Esophagus muscularis mucosa (tissue), 3 donors: ENCODE data around the gene PMEL.
"Not testable (repeated sequence)": the region's sequence is repeated elsewhere in the genome, so short reads cannot be mapped to it uniquely, and the experiment has no call there.

Experiments
- POLR2AphosphoS5 ChIP-seq, 2 donors: sonication (generic); formaldehyde crosslinking; IDR thresholded peaks; one replicate each; pipeline ENCODE4 v1.6.1; 2017; ENCODE audit warnings: antibody characterized with exemption in 2 of 2
- TF ChIP-seq, protein P1 (sequence below), 3 experiments: fragments of 200-600 bp in 2 of 3; fragments of 450-650 bp in 1 of 3; sonication (generic) in 2 of 3; IDR thresholded peaks; one replicate each; pipeline ENCODE4 v1.5.1; 2017 to 2019; ENCODE audit warnings: antibody characterized with exemption in 3 of 3, mild to moderate bottlenecking in 2 of 3, moderate library complexity in 1 of 3

DNA sequence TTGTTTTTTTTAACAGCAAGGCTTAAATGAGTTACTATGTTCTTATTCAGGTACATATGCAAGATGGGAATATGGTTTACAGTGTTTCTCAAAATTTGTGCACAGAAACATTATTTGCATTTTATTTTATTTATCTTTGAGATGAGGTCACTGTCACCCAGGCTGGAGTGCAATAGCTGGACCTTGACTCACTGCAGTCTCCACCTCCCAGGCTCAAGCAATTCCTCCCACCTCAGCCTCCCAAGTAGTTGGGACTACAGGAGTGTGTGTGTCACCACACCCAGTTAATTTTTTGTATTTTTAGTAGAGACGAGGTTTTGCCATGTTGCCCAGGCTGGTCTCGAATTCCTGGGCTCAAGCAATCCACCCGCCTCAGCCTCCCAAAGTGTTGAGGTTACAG is 46.8 kb downstream of the PMEL start:
- TF ChIP-seq POLR2AphosphoS5 (IDR thresholded peaks at IDR 0.05) = not testable (repeated sequence)
- TF ChIP-seq, protein P1, sequence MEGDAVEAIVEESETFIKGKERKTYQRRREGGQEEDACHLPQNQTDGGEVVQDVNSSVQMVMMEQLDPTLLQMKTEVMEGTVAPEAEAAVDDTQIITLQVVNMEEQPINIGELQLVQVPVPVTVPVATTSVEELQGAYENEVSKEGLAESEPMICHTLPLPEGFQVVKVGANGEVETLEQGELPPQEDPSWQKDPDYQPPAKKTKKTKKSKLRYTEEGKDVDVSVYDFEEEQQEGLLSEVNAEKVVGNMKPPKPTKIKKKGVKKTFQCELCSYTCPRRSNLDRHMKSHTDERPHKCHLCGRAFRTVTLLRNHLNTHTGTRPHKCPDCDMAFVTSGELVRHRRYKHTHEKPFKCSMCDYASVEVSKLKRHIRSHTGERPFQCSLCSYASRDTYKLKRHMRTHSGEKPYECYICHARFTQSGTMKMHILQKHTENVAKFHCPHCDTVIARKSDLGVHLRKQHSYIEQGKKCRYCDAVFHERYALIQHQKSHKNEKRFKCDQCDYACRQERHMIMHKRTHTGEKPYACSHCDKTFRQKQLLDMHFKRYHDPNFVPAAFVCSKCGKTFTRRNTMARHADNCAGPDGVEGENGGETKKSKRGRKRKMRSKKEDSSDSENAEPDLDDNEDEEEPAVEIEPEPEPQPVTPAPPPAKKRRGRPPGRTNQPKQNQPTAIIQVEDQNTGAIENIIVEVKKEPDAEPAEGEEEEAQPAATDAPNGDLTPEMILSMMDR (IDR thresholded peaks at IDR 0.05) = not testable (repeated sequence)
